LNCAP (cell line): ENCODE results near the gene BMPR2.

ENCODE experiments used
- CTCF ChIP-seq: fragments of 450-650 bp; IDR thresholded peaks from 2 replicates; pipeline ENCODE4 v1.5.1; 2017; ENCODE audit warnings: mild to moderate bottlenecking

The BMPR2 gene

GRCh38 chr2:202346180-202346579 lies 29.9 kb upstream of the BMPR2 start:
- TF ChIP-seq CTCF, result no peak

DNA sequence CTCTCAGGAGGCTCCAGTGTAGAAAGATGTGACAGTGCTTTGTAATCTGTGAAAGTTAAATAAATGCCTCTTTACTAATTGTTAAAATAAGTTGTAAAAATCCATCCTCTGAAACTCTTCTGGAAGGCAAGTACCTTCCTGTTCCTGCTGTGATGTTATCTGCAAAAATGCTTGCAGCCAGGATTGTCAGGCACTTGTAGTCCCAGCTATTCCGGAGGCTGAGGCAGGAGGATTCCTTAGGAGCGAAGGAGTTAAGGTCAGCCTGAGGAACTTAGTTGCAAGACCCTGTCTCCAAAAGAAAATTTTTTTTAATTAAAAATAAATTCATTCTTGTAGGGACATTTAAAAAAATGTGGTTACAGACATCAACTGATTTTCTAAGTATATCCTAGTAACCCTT lies 22.7 kb upstream of the BMPR2 start:
- TF ChIP-seq CTCF, result no peak

DNA sequence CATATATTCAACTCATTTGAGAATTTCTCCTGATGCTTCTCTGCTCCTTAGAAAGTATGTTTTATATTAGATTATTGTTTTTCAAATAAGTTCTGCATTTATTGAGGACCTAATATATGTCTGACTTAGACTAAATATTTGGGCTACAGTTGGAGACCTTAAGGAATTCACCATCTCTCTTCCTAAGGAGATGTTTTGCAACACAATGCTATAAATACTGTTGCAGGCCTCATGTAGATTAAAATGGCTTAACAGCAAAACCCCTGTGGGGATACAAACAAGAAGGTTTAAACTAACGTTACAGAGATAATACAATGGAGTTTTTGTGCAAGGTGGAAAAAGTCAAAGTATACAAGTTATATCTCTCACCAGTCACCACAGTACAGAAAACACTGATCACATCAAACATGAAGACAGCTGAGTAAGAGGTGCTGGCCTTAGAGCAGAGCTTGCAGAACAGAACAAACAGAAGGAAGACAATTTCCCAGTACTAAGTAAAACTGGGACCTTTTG lies 20.1 kb upstream of the BMPR2 start:
- no peak for TF ChIP-seq CTCF

- no peak for TF ChIP-seq CTCF
Observed at GRCh38 chr2:202360646-202361045, 15.5 kb upstream of the BMPR2 start.

DNA sequence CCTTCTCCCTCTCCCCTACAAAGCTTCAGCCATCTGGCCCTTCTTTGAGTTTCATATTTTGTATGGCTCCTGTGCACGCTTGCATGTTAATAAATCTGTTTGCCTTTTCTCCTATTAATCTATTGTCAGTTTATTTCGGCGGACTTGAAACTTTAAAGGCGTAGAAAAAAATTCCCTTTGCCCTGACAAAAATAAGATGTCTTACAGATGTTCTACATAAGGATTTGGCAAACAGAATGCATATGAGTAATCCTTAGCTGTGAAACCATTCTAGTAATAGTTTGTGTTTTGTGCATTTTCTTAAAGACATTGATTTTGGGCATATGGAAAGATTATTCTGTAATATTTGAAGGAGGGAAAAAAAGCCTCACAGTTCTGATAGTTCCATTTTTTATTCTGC lies 15.0 kb upstream of the BMPR2 start:
- TF ChIP-seq CTCF, result no peak

GRCh38 chr2:202373490-202373889 lies 2.6 kb upstream of the BMPR2 start:
- no peak for TF ChIP-seq CTCF

GRCh38 chr2:202375033-202375608 lies 1.0 kb upstream of the BMPR2 start:
- no peak for TF ChIP-seq CTCF
